Neural cell (in vitro differentiated cells): ENCODE measurements around the gene USP38. TPM values are rescaled to one million over a fixed set of nuclear protein-coding genes. Genes with fewer than 3 reads are reported as not detected.

ENCODE experiments used
- H2AFZ ChIP-seq: fragments of 200-600, 300-800 bp; sonication (generic), shearing (Covaris generic); 2 replicates; pipeline ENCODE4 v1.6.0; 2014; ENCODE audit warnings: low read depth, mild to moderate bottlenecking, antibody characterized with exemption, low read length, moderate library complexity
- H3F3A ChIP-seq: fragments of 200-600 bp; shearing (Covaris generic); 2 replicates; pipeline ENCODE4 v1.6.1; 2016; ENCODE audit warnings: mild to moderate bottlenecking, moderate library complexity, mixed read lengths, antibody characterized with exemption, low read length; ENCODE audit not compliant: insufficient read depth, poor library complexity, severe bottlenecking
- H3K27ac ChIP-seq: fragments of 200-600, 300-800 bp; sonication (generic), shearing (Covaris generic); 2 replicates; pipeline ENCODE4 v1.5.1; 2014; ENCODE audit warnings: mild to moderate bottlenecking, low read length, moderate library complexity
- H3K27me3 ChIP-seq: fragments of 300-800, 200-600 bp; sonication (generic), shearing (Covaris generic); 2 replicates; pipeline ENCODE4 v1.6.0; 2014; ENCODE audit warnings: mild to moderate bottlenecking, low read depth, low read length, moderate library complexity; ENCODE audit not compliant: insufficient read depth
- H3K36me3 ChIP-seq: fragments of 300-800, 200-600 bp; sonication (generic), shearing (Covaris generic); 2 replicates; pipeline ENCODE4 v1.5.1; 2014; ENCODE audit warnings: mild to moderate bottlenecking, antibody characterized with exemption, low read length, moderate library complexity; ENCODE audit not compliant: insufficient read depth
- H3K4me2 ChIP-seq: fragments of 300-800, 200-600 bp; sonication (generic), shearing (Covaris generic); 2 replicates; pipeline ENCODE4 v1.6.0; 2014; ENCODE audit warnings: mild to moderate bottlenecking, low read length
- H3K4me3 ChIP-seq: fragments of 300-800, 200-600 bp; sonication (generic), shearing (Covaris generic); 2 replicates; pipeline ENCODE4 v1.5.1; 2014; ENCODE audit warnings: mild to moderate bottlenecking, low read length, moderate library complexity
- H3K79me2 ChIP-seq: fragments of 200-600 bp; shearing (Covaris generic); replicated peaks from 2 replicates; pipeline ENCODE4 v1.6.0; 2014; ENCODE audit warnings: mild to moderate bottlenecking, low read length, moderate library complexity; ENCODE audit not compliant: insufficient read depth
- H3K9ac ChIP-seq: fragments of 300-800, 200-600 bp; sonication (generic), shearing (Covaris generic); 2 replicates; pipeline ENCODE4 v1.6.1; 2016; ENCODE audit warnings: mild to moderate bottlenecking, low read length, mixed read lengths
- H3K9me2 ChIP-seq: fragments of 200-600 bp; shearing (Covaris generic); 2 replicates; pipeline ENCODE4 v1.6.1; 2016; ENCODE audit warnings: mild to moderate bottlenecking, low read length, mixed read lengths; ENCODE audit not compliant: insufficient read depth
- H3K9me3 ChIP-seq: fragments of 200-600, 300-800 bp; sonication (generic), shearing (Covaris generic); 2 replicates; pipeline ENCODE4 v1.6.1; 2016; ENCODE audit warnings: mild to moderate bottlenecking, mixed run types, low read length, moderate library complexity, mixed read lengths
- H4K20me1 ChIP-seq: fragments of 200-600 bp; shearing (Covaris generic); 2 replicates; pipeline ENCODE4 v1.6.1; 2016; ENCODE audit warnings: mild to moderate bottlenecking, mixed run types; ENCODE audit not compliant: insufficient read depth
- EP300 ChIP-seq: fragments of 450-650 bp; conservative IDR thresholded peaks from 2 replicates; pipeline ENCODE4 v1.6.1; 2014; ENCODE audit warnings: antibody characterized with exemption, mild to moderate bottlenecking, moderate library complexity; ENCODE audit not compliant: poor library complexity, severe bottlenecking
- EZH2 ChIP-seq: fragments of 200-600, 300-800 bp; shearing (Covaris generic), sonication (generic); IDR thresholded peaks from 2 replicates; pipeline ENCODE4 v1.6.1; 2014; ENCODE audit warnings: antibody characterized with exemption, low read length, borderline replicate concordance, mild to moderate bottlenecking; ENCODE audit not compliant: insufficient read depth, poor library complexity, severe bottlenecking
- MXI1 ChIP-seq: fragments of 450-650 bp; conservative IDR thresholded peaks from 2 replicates; pipeline ENCODE4 v1.6.1; 2014; ENCODE audit warnings: antibody characterized with exemption, mild to moderate bottlenecking; ENCODE audit not compliant: poor library complexity, severe bottlenecking
- POLR2AphosphoS5 ChIP-seq: IDR thresholded peaks from 2 replicates; pipeline ENCODE4 v1.6.1; 2012
- RAD21 ChIP-seq: fragments of 450-650 bp; conservative IDR thresholded peaks from 2 replicates; pipeline ENCODE4 v1.6.1; 2014; ENCODE audit warnings: antibody characterized with exemption, mild to moderate bottlenecking, moderate library complexity
- SMC3 ChIP-seq: fragments of 450-650 bp; conservative IDR thresholded peaks from 2 replicates; pipeline ENCODE4 v1.6.1; 2014; ENCODE audit warnings: antibody characterized with exemption, mild to moderate bottlenecking, moderate library complexity; ENCODE audit not compliant: poor library complexity
- TAF1 ChIP-seq: IDR thresholded peaks from 2 replicates; pipeline ENCODE4 v1.6.1; 2012; ENCODE audit warnings: low read depth
- polyA plus RNA-seq: library from polyadenylated mRNA; depleted of rRNA; stranded (reverse); fragments of >200 nt; gene quantifications from 2 replicates; pipeline ENCODE4 v1.2.3, GENCODE V29; 2014
- TF ChIP-seq, protein P1 (sequence below): IDR thresholded peaks from 2 replicates; pipeline ENCODE4 v1.6.1; 2012; ENCODE audit warnings: borderline replicate concordance
- TF ChIP-seq, protein P2 (sequence below): fragments of 450-650 bp; IDR thresholded peaks from 2 replicates; pipeline ENCODE4 v1.5.1; 2014; ENCODE audit warnings: antibody characterized with exemption, mild to moderate bottlenecking, moderate library complexity; ENCODE audit not compliant: poor library complexity, severe bottlenecking

Gene USP38
- polyA plus RNA-seq, 1 donor from 2014 or later, result 9.5 TPM

DNA sequence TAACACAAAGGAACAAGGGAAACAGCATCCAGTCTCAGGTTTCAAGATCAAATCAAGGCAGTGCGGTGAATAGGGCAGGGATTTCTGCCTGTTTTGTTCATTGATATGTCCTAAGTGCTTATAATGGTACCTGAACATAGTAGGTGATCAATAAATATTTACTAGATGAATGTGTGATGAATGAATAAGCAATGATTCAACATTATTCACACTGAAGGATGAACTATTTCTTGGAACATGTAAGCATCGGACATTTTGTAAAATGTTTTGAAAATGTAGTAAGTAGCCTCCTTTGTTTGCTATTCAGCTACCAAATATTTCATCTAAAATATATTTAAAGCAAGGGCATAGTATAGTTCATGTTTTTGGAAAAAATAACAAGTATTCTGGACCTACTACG is 67.8 kb downstream of the USP38 start:
- Histone ChIP-seq H3K36me3 (no peaks in the 10 kb centered on the region), H3K4me2 (no peak overlapping the region), H3K27ac (no peak overlapping the region), H2AFZ (no peak overlapping the region), H3K79me2 (no peaks in the 10 kb centered on the region), H4K20me1 (no peaks in the 10 kb centered on the region), H3K9ac (no peak overlapping the region), H3K9me3 (no peaks in the 10 kb centered on the region), H3K9me2 (no peaks in the 10 kb centered on the region), H3F3A (no peaks in the 10 kb centered on the region), H3K4me3 (no peak overlapping the region), H3K27me3 (no peaks in the 10 kb centered on the region)
- TF ChIP-seq SMC3 (no peak), TAF1 (no peak), RAD21 (no peak), POLR2AphosphoS5 (no peak), EZH2 (no peak), EP300 (no peak), MXI1 (no peak)
- TF ChIP-seq, protein P1, sequence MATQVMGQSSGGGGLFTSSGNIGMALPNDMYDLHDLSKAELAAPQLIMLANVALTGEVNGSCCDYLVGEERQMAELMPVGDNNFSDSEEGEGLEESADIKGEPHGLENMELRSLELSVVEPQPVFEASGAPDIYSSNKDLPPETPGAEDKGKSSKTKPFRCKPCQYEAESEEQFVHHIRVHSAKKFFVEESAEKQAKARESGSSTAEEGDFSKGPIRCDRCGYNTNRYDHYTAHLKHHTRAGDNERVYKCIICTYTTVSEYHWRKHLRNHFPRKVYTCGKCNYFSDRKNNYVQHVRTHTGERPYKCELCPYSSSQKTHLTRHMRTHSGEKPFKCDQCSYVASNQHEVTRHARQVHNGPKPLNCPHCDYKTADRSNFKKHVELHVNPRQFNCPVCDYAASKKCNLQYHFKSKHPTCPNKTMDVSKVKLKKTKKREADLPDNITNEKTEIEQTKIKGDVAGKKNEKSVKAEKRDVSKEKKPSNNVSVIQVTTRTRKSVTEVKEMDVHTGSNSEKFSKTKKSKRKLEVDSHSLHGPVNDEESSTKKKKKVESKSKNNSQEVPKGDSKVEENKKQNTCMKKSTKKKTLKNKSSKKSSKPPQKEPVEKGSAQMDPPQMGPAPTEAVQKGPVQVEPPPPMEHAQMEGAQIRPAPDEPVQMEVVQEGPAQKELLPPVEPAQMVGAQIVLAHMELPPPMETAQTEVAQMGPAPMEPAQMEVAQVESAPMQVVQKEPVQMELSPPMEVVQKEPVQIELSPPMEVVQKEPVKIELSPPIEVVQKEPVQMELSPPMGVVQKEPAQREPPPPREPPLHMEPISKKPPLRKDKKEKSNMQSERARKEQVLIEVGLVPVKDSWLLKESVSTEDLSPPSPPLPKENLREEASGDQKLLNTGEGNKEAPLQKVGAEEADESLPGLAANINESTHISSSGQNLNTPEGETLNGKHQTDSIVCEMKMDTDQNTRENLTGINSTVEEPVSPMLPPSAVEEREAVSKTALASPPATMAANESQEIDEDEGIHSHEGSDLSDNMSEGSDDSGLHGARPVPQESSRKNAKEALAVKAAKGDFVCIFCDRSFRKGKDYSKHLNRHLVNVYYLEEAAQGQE, result no peak
- TF ChIP-seq, protein P2, sequence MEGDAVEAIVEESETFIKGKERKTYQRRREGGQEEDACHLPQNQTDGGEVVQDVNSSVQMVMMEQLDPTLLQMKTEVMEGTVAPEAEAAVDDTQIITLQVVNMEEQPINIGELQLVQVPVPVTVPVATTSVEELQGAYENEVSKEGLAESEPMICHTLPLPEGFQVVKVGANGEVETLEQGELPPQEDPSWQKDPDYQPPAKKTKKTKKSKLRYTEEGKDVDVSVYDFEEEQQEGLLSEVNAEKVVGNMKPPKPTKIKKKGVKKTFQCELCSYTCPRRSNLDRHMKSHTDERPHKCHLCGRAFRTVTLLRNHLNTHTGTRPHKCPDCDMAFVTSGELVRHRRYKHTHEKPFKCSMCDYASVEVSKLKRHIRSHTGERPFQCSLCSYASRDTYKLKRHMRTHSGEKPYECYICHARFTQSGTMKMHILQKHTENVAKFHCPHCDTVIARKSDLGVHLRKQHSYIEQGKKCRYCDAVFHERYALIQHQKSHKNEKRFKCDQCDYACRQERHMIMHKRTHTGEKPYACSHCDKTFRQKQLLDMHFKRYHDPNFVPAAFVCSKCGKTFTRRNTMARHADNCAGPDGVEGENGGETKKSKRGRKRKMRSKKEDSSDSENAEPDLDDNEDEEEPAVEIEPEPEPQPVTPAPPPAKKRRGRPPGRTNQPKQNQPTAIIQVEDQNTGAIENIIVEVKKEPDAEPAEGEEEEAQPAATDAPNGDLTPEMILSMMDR, result no peak

DNA sequence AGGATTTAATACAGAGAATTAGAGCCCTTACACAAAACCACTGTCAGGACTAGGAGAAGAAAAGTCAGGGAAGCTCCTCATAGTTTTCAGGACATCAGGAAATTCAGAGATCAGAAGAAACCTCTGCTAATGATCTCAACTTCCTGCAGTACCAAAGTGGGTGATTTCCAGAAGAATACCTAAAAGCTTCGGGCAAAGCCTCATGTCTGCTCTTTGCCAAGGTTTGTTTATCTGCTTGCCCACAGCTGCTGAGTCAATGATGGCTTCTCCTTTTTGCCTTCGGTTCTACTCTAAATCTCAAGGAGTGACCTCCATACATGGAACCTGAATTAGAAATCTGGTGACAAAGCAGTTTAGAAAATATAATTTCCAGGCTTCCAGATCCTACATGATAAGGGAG is 68.4 kb downstream of the USP38 start:
- H3K9ac ChIP-seq, result no peak overlapping the region
- no peaks in the 10 kb centered on the region for H3K9me3 ChIP-seq
- TF ChIP-seq, protein P2, result no peak
- TF ChIP-seq POLR2AphosphoS5 (no peak), EP300 (no peak), MXI1 (no peak)
- no peak overlapping the region for H3K27ac ChIP-seq
- H4K20me1 ChIP-seq, result no peaks in the 10 kb centered on the region
- no peaks in the 10 kb centered on the region for H3K27me3 ChIP-seq
- no peaks in the 10 kb centered on the region for H3K9me2 ChIP-seq
- H3F3A ChIP-seq, result no peaks in the 10 kb centered on the region
- no peak overlapping the region for H2AFZ ChIP-seq
- no peak overlapping the region for H3K4me2 ChIP-seq
- H3K79me2 ChIP-seq, result no peaks in the 10 kb centered on the region
- no peak overlapping the region for H3K4me3 ChIP-seq
- H3K36me3 ChIP-seq, result no peaks in the 10 kb centered on the region
